ENCODE data around the gene CLK1. TPM values are rescaled to one million over a fixed set of nuclear protein-coding genes. Genes with fewer than 3 reads are reported as not detected.

Gene CLK1
- total and polyA plus RNA-seq, 2 of the 8 experiments (the other 6 are each of a cell fraction or from before 2014, with no cell fraction given) = 22.3 to 35.2 TPM

DNA sequence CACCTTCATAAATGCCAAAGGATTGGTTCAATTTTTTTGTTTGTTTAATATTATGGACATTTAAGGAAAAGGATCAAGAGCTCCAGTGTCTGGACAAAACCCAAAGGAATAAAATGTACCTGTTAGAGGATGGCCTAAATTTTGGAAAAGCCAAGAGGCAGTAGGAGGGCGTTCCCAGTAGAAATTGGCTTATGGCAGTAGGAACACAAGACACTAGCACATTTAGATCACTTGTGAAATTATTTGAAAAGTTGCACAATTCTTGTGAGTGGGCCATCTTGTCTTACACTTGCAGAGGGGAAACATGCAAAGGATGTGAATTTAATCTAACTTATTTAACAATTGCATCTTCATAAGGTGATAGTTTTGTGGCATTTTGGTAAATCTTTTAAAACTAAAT lies 49.5 kb downstream of the CLK1 start:
- no peaks in the 10 kb centered on the region for H3K9me3 ChIP-seq (ENCODE audit: insufficient read depth in 2 of 2, low read depth in 1 of 2, low read length in 1 of 2)
- no peak overlapping the region for H4K91ac ChIP-seq (replicated peaks; ENCODE audit: insufficient read length, low read length)
- H3K56ac ChIP-seq (replicated peaks; ENCODE audit: insufficient read length, low read depth, low read length) = no peak overlapping the region
- H3K4ac ChIP-seq (replicated peaks; ENCODE audit: insufficient read length, low read depth, low read length) = no peak overlapping the region
- TF ChIP-seq USF2 (IDR thresholded peaks at IDR 0.05; ENCODE audit: low read length) (no peak), ATF2 (IDR thresholded peaks at IDR 0.05; ENCODE audit: low read length) (no peak), GABPA (IDR thresholded peaks at IDR 0.05; ENCODE audit: borderline replicate concordance, insufficient read depth, low read length) (no peak), EGR1 (IDR thresholded peaks at IDR 0.05; ENCODE audit: borderline replicate concordance, low read depth, low read length) (no peak), POLR2AphosphoS5 (IDR thresholded peaks at IDR 0.05; ENCODE audit: low read depth, low read length) (no peak), ASH2L (IDR thresholded peaks at IDR 0.05; ENCODE audit: low read length) (no peak)
- TF ChIP-seq, protein P1, sequence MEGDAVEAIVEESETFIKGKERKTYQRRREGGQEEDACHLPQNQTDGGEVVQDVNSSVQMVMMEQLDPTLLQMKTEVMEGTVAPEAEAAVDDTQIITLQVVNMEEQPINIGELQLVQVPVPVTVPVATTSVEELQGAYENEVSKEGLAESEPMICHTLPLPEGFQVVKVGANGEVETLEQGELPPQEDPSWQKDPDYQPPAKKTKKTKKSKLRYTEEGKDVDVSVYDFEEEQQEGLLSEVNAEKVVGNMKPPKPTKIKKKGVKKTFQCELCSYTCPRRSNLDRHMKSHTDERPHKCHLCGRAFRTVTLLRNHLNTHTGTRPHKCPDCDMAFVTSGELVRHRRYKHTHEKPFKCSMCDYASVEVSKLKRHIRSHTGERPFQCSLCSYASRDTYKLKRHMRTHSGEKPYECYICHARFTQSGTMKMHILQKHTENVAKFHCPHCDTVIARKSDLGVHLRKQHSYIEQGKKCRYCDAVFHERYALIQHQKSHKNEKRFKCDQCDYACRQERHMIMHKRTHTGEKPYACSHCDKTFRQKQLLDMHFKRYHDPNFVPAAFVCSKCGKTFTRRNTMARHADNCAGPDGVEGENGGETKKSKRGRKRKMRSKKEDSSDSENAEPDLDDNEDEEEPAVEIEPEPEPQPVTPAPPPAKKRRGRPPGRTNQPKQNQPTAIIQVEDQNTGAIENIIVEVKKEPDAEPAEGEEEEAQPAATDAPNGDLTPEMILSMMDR (IDR thresholded peaks at IDR 0.05; ENCODE audit: control extremely low read depth in 1 of 3, insufficient read depth in 1 of 3, low read depth in 1 of 3, low read length in 3 of 3) = no peak
- no peak overlapping the region for H3K4me3 ChIP-seq (ENCODE audit: extremely low read depth in 1 of 4, insufficient read depth in 2 of 4, low read depth in 3 of 4, low read length in 4 of 4)
- no peak overlapping the region for H2BK120ac ChIP-seq (replicated peaks; ENCODE audit: low read depth, low read length)
- H4K8ac ChIP-seq (ENCODE audit: extremely low read depth, insufficient read depth, low read length) = no peak overlapping the region
- no peak overlapping the region for H3K9ac ChIP-seq (replicated peaks in 1 of 4; ENCODE audit: extremely low read depth in 1 of 4, low read depth in 3 of 4, low read length in 3 of 4)
- no peak overlapping the region for H2BK12ac ChIP-seq (ENCODE audit: low read depth, low read length)
- H2AFZ ChIP-seq (ENCODE audit: low read length) = no peak overlapping the region
- no peak overlapping the region for H2BK20ac ChIP-seq (ENCODE audit: low read length)
- H2BK15ac ChIP-seq (ENCODE audit: low read length) = no peak overlapping the region
- H3K23ac ChIP-seq (ENCODE audit: insufficient read length) = no peak overlapping the region
- DNase-seq (ENCODE audit: low read depth in 1 of 2, low spot score in 2 of 2) = no peak
- H3K79me2 ChIP-seq (ENCODE audit: control insufficient read depth in 1 of 2, insufficient read depth in 2 of 2, low read length in 2 of 2) = peaks cover 17 to 44% of the 10 kb centered on the region in 2 experiments
- no peak overlapping the region for H3K27ac ChIP-seq (ENCODE audit: low read depth, low read length)
- peaks cover 40 to 67% (median 62%) of the 10 kb centered on the region in 4 experiments for H3K36me3 ChIP-seq (ENCODE audit: control insufficient read depth in 2 of 4, insufficient read depth in 4 of 4, low read length in 3 of 4)
- no peak overlapping the region for H4K5ac ChIP-seq (ENCODE audit: insufficient read length, low read depth, low read length)
- POLR2A ChIA-PET (ENCODE audit: partially characterized antibody) = interaction anchor here (0.9 to 2.7 kb wide), 7 partner anchors 9 to 74 kb away, joined by 3 to 11 read pairs (median 5); partner anchors contain the start of genes CLK1, NIF3L1 and PPIL3
- CTCF ChIA-PET (ENCODE audit: partially characterized antibody) = no interaction called here
- H2BK5ac ChIP-seq (ENCODE audit: low read depth, low read length) = no peak overlapping the region
- H3K23me2 ChIP-seq (ENCODE audit: low read depth, low read length) = peaks cover 9% of the 10 kb centered on the region
- FAIRE-seq = no peak
- H3K18ac ChIP-seq (ENCODE audit: extremely low read depth, low read length) = no peak overlapping the region
- H3K14ac ChIP-seq (ENCODE audit: insufficient read length) = no peak overlapping the region
- H3K4me2 ChIP-seq (ENCODE audit: insufficient read depth in 1 of 2, low read depth in 2 of 2, low read length in 2 of 2) = no peak overlapping the region
- H3K4me1 ChIP-seq (replicated peaks in 1 of 4; ENCODE audit: control insufficient read depth in 3 of 4, insufficient read depth in 4 of 4, low read length in 3 of 4) = peaks cover 2 to 9% (median 5%) of the 10 kb centered on the region in 4 experiments; a peak in 6 of 7 replicates
- no peaks in the 10 kb centered on the region for H3K27me3 ChIP-seq (replicated peaks in 1 of 4; ENCODE audit: control insufficient read depth in 3 of 4, extremely low read depth in 1 of 4, insufficient read depth in 3 of 4, low read length in 3 of 4)
- no peaks in the 10 kb centered on the region for H3K79me1 ChIP-seq (ENCODE audit: low read depth, low read length)
- WGBS, 2 experiments (ENCODE audit: extremely low coverage in 1 of 2, insufficient coverage in 1 of 2, insufficient read length in 1 of 2, insufficient replicate concordance in 2 of 2, low coverage in 1 of 2, low lambda C conversion rate in 2 of 2, missing lambda C conversion rate in 1 of 2) = 95% methylated on average over 1 of the region's 1 CpG; no CpG with 5 or more reads in 1 of the 2 experiments
- no peak overlapping the region for H2AK5ac ChIP-seq (ENCODE audit: low read depth, low read length)
- H4K20me1 ChIP-seq (replicated peaks in 1 of 2; ENCODE audit: control insufficient read depth in 1 of 2, insufficient read depth in 2 of 2, low read length in 2 of 2) = peaks cover 9 to 18% of the 10 kb centered on the region in 2 experiments

All from H1 (cell line).